Stimulated activated naive B cell treated with anti-CD40 and anti-IgM and Interleukin-4, amounts not matched to agents 10 μg/mL and 1 μg/mL and 100 μg/mL, for 72 hours (primary cell): ENCODE results near the gene TMEM81.
A peak's percentile ranks its signal among the peaks of the same experiment; 100 is the strongest.

Experiments used
- ATAC-seq, 2 donors: fragments of 150-1000 bp; cut with Tn5 transposase; replicated peaks; 2 replicates each; pipeline ENCODE4 v1.10.0; 2021; ENCODE audit warnings: moderate library complexity in 1 of 2
- DNase-seq: peaks from one replicate; pipeline ENCODE4 v3.0.0; 2021
- H3K27ac Mint-ChIP-seq: one replicate; pipeline ENCODE4 v1.8.0; 2022; ENCODE audit warnings: mild to moderate bottlenecking, mixed read lengths
- H3K27me3 Mint-ChIP-seq, 2 donors: one replicate each; pipeline ENCODE4 v1.8.0; 2022; ENCODE audit warnings: mixed read lengths in 2 of 2
- H3K36me3 Mint-ChIP-seq, 2 donors: one replicate each; pipeline ENCODE4 v1.8.0; 2022; ENCODE audit warnings: mixed read lengths in 2 of 2, mild to moderate bottlenecking in 1 of 2
- H3K4me1 Mint-ChIP-seq, 2 donors: one replicate each; pipeline ENCODE4 v1.8.0; 2022; ENCODE audit warnings: mixed read lengths in 2 of 2, mild to moderate bottlenecking in 1 of 2
- H3K4me3 Mint-ChIP-seq, 2 donors: one replicate each; pipeline ENCODE4 v1.8.0; 2022; ENCODE audit warnings: mild to moderate bottlenecking in 2 of 2, mixed read lengths in 2 of 2, moderate library complexity in 1 of 2
- H3K9me3 Mint-ChIP-seq, 2 donors: one replicate each; pipeline ENCODE4 v1.8.0; 2022; ENCODE audit warnings: mixed read lengths in 2 of 2, mild to moderate bottlenecking in 1 of 2

Gene TMEM81

DNA sequence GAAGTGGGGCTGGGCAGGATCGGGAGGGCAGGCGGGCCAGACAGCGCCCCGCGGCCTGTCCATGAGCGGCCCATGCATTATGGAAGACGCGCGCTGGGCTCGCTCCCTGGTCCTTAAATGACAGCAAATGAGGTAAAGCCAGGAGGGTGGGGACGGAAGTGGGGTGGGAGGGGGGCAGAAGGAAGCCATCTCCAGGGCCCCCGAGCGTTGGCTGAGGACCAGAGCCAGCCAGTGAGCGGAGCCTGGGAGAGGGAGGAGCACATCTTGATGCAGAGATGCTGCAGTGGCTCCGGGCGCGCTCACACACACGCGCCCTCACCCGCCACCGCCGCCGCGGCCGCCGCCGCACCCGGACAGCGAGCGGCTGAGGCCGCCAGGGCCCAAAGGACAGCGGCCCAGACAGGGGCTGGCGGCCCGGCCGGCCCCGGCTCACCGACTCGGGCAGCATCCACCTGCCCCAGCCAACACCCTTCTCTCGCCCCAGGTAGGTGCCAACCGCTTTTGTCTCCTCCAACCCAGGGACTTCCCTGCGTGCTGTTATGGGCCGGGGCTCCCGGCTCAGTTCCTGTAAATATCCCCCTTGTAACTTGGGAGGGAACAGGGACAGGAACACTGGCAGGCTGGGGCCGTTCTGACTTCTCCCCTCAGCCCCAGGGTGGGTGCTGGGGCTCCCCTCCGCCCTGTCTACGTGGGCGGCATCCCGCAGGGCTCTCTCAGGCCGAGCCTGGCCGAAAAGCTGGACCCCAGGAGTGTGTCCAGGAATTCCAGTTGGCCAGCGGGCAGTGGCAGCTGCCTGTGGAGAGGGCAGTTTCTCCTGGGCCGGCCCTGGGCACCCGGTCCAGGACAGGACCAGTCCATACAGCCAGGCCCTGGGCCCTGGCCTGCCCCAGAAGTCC is 41.1 kb downstream of the TMEM81 start, which contains the start of gene CNTN2:
CNTN2 (plus strand) TSS at position 302 of the 896 bp plus-strand sequence. CDS start 9,974 bp downstream, outside the sequence.
- no peak for DNase-seq
- Mint-ChIP-seq H3K27me3 (peaks cover 62 to 68% of the 10 kb centered on the region in 2 donors), H3K4me3 (no peak within 1 kb of the TSS), H3K27ac (no peak within 1 kb of the TSS), H3K9me3 (no peaks in the 10 kb centered on the region), H3K4me1 (no peaks in the 10 kb centered on the region), H3K36me3 (no peaks in the 10 kb centered on the region)
- ATAC-seq = peak; percentile 26 to 46

DNA sequence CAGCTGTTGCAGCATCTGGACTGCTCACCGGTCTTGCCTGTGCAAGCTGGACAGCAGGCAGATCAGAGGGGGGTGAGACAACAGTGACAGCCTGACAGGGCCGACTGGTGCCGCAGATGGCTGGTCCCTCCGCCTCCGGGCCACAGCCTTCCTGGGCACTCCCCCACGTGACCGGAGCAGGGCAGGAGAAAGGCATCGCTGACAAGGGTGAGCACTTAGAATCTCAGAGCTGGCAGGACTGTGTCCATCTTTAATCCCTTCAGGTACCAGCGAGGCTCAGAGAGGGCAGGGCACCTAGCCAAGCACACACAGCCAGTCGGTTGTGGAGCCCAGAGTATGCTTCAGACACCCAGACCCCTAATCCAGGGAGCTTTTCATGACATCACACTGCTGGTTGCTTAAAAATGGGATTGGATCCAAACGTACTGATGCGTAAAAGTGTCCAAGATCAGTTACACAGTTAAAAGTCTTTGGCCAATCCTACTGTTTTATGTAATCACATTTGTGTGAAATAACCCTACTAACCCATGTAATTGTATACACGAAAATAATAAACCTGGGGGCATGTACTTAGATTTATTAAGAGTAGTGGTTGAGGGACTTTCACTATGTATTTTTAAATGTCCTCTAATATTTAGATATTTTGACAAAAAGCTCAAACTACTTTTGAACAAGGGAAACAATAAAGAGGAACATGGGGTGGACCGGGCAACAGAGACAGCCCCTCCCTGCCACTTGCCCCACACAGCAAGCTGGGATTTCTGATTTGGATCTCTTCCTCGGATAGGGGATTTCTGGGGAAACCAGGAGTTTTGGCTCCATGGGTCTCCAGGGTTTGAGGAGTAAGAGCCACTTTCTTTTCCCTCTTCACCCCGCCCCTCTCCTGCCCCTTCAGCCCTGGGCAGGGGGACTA is 42.0 kb downstream of the TMEM81 start:
- no peak for ATAC-seq
- Mint-ChIP-seq H3K4me1 (no peaks in the 10 kb centered on the region), H3K27me3 (peaks cover 60 to 65% of the 10 kb centered on the region in 2 donors), H3K36me3 (no peaks in the 10 kb centered on the region), H3K27ac (no peak overlapping the region), H3K4me3 (no peak overlapping the region), H3K9me3 (no peaks in the 10 kb centered on the region)
- DNase-seq = no peak

DNA sequence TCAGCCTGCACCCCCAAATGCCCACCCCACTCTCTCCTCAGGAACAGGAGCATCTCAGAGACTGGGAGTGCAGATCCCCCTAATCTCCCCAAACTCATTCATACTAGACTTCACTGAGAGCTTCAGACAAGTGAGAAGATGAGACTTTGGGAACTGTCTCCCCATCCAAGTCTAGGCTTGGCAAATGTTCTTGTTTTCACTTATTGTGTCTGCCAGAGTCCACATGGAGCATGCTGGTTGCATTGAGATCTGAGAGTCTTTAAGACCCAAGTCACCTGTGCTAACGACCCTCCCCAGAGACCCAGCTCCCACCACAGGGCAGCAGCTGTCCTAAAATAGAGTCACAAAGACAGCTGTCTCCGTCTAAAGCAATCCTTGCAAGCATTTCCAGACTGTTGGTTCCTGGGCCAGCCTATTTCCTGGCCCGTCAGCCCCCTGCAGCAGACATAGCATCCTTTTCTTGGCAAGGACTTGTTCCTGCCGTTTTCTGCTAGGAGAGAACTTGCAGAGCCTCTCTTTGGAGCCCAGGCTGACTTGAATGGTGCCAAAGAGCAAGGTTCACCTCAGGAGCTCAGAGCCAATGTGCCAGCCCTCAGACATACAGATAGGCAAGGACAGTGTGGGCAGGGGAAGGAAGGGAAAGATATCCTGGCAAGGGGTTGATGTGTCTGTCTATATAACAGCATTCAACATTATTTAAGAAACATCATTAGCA is 43.1 kb downstream of the TMEM81 start:
- no peaks in the 10 kb centered on the region for H3K36me3 Mint-ChIP-seq
- H3K27ac Mint-ChIP-seq = no peak overlapping the region
- H3K4me1 Mint-ChIP-seq = no peaks in the 10 kb centered on the region
- no peaks in the 10 kb centered on the region for H3K9me3 Mint-ChIP-seq
- no peak overlapping the region for H3K4me3 Mint-ChIP-seq
- H3K27me3 Mint-ChIP-seq = peaks cover 52 to 60% of the 10 kb centered on the region in 2 donors
- DNase-seq (no peak), ATAC-seq (no peak)

DNA sequence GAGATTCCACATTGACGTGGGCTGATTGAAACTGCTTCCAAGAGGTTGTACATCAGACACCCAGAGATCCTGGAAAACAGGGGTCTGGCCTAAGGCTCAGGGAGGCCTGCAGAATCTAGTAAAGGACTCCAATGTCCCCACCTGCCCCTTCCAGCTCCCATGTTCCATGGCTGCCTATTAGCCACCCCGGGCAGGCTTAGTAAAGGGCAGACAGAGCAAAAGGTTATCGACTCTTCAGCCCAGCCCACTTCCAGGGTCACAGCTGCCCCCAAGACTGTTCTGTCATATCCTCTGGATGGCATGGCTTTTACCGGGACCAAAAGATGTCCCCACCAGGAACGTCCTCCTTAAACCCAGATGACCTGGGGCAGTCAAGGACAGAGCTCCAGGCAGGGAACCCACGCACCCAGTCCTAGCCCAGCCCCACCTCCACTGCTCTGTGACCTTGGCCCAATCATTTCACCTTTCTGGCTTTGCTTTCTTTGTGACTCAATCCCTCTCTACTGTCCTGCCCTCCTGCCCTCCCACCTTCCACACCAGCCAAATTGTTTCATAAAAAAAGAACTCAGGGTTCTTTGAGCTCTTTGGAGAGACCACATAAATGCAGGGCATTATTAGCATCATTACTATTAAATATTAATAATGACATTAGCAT is 46.0 kb downstream of the TMEM81 start:
- no peak for ATAC-seq

DNA sequence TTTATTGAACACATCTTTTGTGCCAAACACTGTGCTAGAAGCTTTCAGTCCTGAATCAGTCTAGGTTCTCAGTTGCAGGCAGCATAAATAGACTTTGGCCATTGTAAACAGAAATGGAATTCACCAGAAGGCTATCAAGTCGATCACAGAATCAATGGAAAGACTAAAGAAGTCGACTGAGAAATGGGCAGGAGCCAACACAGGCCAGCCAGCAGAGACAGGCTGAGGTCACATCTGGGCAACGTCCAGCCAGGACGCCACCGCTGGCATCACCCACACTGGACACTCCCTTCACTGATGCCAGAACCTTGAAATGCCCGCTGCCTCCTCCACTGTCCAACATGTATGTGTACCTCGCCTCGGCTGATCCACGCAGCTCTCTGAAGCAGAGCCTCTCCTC is 46.7 kb downstream of the TMEM81 start:
- Mint-ChIP-seq H3K36me3 (no peaks in the 10 kb centered on the region), H3K27ac (no peak overlapping the region), H3K27me3 (peaks cover 27 to 32% of the 10 kb centered on the region in 2 donors), H3K9me3 (peaks cover 7 to 9% of the 10 kb centered on the region in 2 donors), H3K4me3 (no peak overlapping the region), H3K4me1 (no peaks in the 10 kb centered on the region)
- ATAC-seq = no peak
- DNase-seq = no peak

More for the DNA sequence above, 46.0 kb downstream of the TMEM81 start:
- peaks cover 30 to 37% of the 10 kb centered on the region in 2 donors for H3K27me3 Mint-ChIP-seq
- no peak overlapping the region for H3K27ac Mint-ChIP-seq
- peaks cover 7 to 9% of the 10 kb centered on the region in 2 donors for H3K9me3 Mint-ChIP-seq
- no peak for DNase-seq
- no peak overlapping the region for H3K4me3 Mint-ChIP-seq
- H3K36me3 Mint-ChIP-seq = no peaks in the 10 kb centered on the region
- H3K4me1 Mint-ChIP-seq = no peaks in the 10 kb centered on the region
